Effector memory CD8-positive, alpha-beta T cell (primary cell): ENCODE data around the gene ARHGAP24.

Experiments used
- ATAC-seq: fragments of 150-1000 bp; cut with Tn5 transposase; replicated peaks from 2 replicates; pipeline ENCODE4 v1.10.0; 2021; ENCODE audit warnings: mild to moderate bottlenecking, moderate library complexity
- DNase-seq, 3 experiments: peaks; one replicate each; pipeline ENCODE4 v3.0.0; 2021
- H3K27ac Mint-ChIP-seq, 2 donors: one replicate each; pipeline ENCODE4 v1.8.0; 2022; ENCODE audit warnings: mild to moderate bottlenecking in 2 of 2, mixed read lengths in 2 of 2, moderate library complexity in 2 of 2
- H3K27me3 Mint-ChIP-seq, 2 donors: one replicate each; pipeline ENCODE4 v1.8.0; 2022; ENCODE audit warnings: mixed read lengths in 2 of 2
- H3K36me3 Mint-ChIP-seq: one replicate; pipeline ENCODE4 v1.8.0; 2022; ENCODE audit warnings: mild to moderate bottlenecking, moderate library complexity, mixed read lengths; ENCODE audit not compliant: insufficient read depth
- H3K4me1 Mint-ChIP-seq, 2 donors: one replicate each; pipeline ENCODE4 v1.8.0; 2022; ENCODE audit warnings: low read depth in 2 of 2, mixed read lengths in 2 of 2
- H3K4me3 Mint-ChIP-seq, 2 donors: one replicate each; pipeline ENCODE4 v1.8.0; 2022; ENCODE audit warnings: mild to moderate bottlenecking in 2 of 2, mixed read lengths in 2 of 2, moderate library complexity in 2 of 2
- H3K9me3 Mint-ChIP-seq, 2 donors: one replicate each; pipeline ENCODE4 v1.8.0; 2022; ENCODE audit warnings: mixed read lengths in 2 of 2

Gene ARHGAP24

GRCh38 chr4:85732124-85732523, 257.2 kb downstream of the ARHGAP24 start:
- ATAC-seq (no peak), DNase-seq (no peak)
- Mint-ChIP-seq H3K9me3 (peaks cover 4 to 14% of the 10 kb centered on the region in 2 donors), H3K36me3 (no peaks in the 10 kb centered on the region), H3K27ac (no peak overlapping the region), H3K4me1 (no peaks in the 10 kb centered on the region), H3K4me3 (no peak overlapping the region), H3K27me3 (no peaks in the 10 kb centered on the region)

GRCh38 chr4:85733798-85734197, 258.8 kb downstream of the ARHGAP24 start:
- H3K4me1 Mint-ChIP-seq: no peaks in the 10 kb centered on the region
- H3K36me3 Mint-ChIP-seq: no peaks in the 10 kb centered on the region
- H3K9me3 Mint-ChIP-seq: peaks cover 2 to 16% of the 10 kb centered on the region in 2 donors
- DNase-seq (no peak), ATAC-seq (no peak)
- H3K27me3 Mint-ChIP-seq: no peaks in the 10 kb centered on the region
- H3K27ac Mint-ChIP-seq: no peak overlapping the region
- no peak overlapping the region for H3K4me3 Mint-ChIP-seq

- ATAC-seq (no peak), DNase-seq (no peak)
- H3K36me3 Mint-ChIP-seq: no peaks in the 10 kb centered on the region
- no peaks in the 10 kb centered on the region for H3K27me3 Mint-ChIP-seq
- no peaks in the 10 kb centered on the region for H3K4me1 Mint-ChIP-seq
- no peak overlapping the region for H3K4me3 Mint-ChIP-seq
- peaks cover 5 to 22% of the 10 kb centered on the region in 2 donors for H3K9me3 Mint-ChIP-seq
- H3K27ac Mint-ChIP-seq: no peak overlapping the region
Measured at GRCh38 chr4:85734424-85734831, 259.5 kb downstream of the ARHGAP24 start.

- Mint-ChIP-seq H3K4me3 (no peak overlapping the region), H3K4me1 (no peaks in the 10 kb centered on the region), H3K27me3 (no peaks in the 10 kb centered on the region), H3K36me3 (no peaks in the 10 kb centered on the region), H3K27ac (no peak overlapping the region), H3K9me3 (peaks cover 7 to 22% of the 10 kb centered on the region in 2 donors)
- no peak for DNase-seq
- no peak for ATAC-seq
Measured at GRCh38 chr4:85736571-85736970, 261.6 kb downstream of the ARHGAP24 start.

GRCh38 chr4:85737254-85737653, 262.3 kb downstream of the ARHGAP24 start:
- no peaks in the 10 kb centered on the region for H3K27me3 Mint-ChIP-seq
- DNase-seq (no peak), ATAC-seq (no peak)
- no peak overlapping the region for H3K4me3 Mint-ChIP-seq
- H3K27ac Mint-ChIP-seq: no peak overlapping the region
- no peaks in the 10 kb centered on the region for H3K4me1 Mint-ChIP-seq
- H3K9me3 Mint-ChIP-seq: peaks cover 12 to 27% of the 10 kb centered on the region in 2 donors
- no peaks in the 10 kb centered on the region for H3K36me3 Mint-ChIP-seq

GRCh38 chr4:85738721-85739120, 263.8 kb downstream of the ARHGAP24 start:
- no peaks in the 10 kb centered on the region for H3K27me3 Mint-ChIP-seq
- no peaks in the 10 kb centered on the region for H3K36me3 Mint-ChIP-seq
- H3K9me3 Mint-ChIP-seq: peaks cover 12 to 34% of the 10 kb centered on the region in 2 donors
- H3K4me1 Mint-ChIP-seq: no peaks in the 10 kb centered on the region
- H3K27ac Mint-ChIP-seq: no peak overlapping the region
- H3K4me3 Mint-ChIP-seq: no peak overlapping the region
- DNase-seq (no peak), ATAC-seq (no peak)

GRCh38 chr4:85740431-85740861, 265.5 kb downstream of the ARHGAP24 start:
- ATAC-seq: no peak
- no peak for DNase-seq
- Mint-ChIP-seq H3K4me1 (no peaks in the 10 kb centered on the region), H3K4me3 (no peak overlapping the region), H3K9me3 (peaks cover 10 to 27% of the 10 kb centered on the region in 2 donors), H3K27me3 (no peaks in the 10 kb centered on the region), H3K27ac (no peak overlapping the region), H3K36me3 (no peaks in the 10 kb centered on the region)

- no peak overlapping the region for H3K4me3 Mint-ChIP-seq
- no peaks in the 10 kb centered on the region for H3K4me1 Mint-ChIP-seq
Measured at GRCh38 chr4:85741381-85741780, 266.4 kb downstream of the ARHGAP24 start.

GRCh38 chr4:85741921-85742591, 267.1 kb downstream of the ARHGAP24 start:
- H3K36me3 Mint-ChIP-seq: no peaks in the 10 kb centered on the region
- no peak overlapping the region for H3K4me3 Mint-ChIP-seq
- H3K9me3 Mint-ChIP-seq: peaks cover 10 to 20% of the 10 kb centered on the region in 2 donors
- DNase-seq: no peak
- H3K27me3 Mint-ChIP-seq: no peaks in the 10 kb centered on the region
- H3K27ac Mint-ChIP-seq: no peak overlapping the region
- H3K4me1 Mint-ChIP-seq: no peaks in the 10 kb centered on the region
- ATAC-seq: no peak

More at GRCh38 chr4:85741381-85741780, 266.4 kb downstream of the ARHGAP24 start:
- no peak for ATAC-seq
- no peaks in the 10 kb centered on the region for H3K36me3 Mint-ChIP-seq
- no peak overlapping the region for H3K27ac Mint-ChIP-seq
- no peaks in the 10 kb centered on the region for H3K27me3 Mint-ChIP-seq
- no peak for DNase-seq
- H3K9me3 Mint-ChIP-seq: peaks cover 10 to 20% of the 10 kb centered on the region in 2 donors

GRCh38 chr4:85744950-85745349, 270.0 kb downstream of the ARHGAP24 start:
- Mint-ChIP-seq H3K27ac (no peak overlapping the region), H3K9me3 (peaks cover 5 to 12% of the 10 kb centered on the region in 2 donors), H3K27me3 (no peaks in the 10 kb centered on the region), H3K4me1 (no peaks in the 10 kb centered on the region), H3K4me3 (no peak overlapping the region), H3K36me3 (no peaks in the 10 kb centered on the region)
- DNase-seq (no peak), ATAC-seq (no peak)

GRCh38 chr4:85745939-85746338, 271.0 kb downstream of the ARHGAP24 start:
- H3K4me1 Mint-ChIP-seq: no peaks in the 10 kb centered on the region
- no peaks in the 10 kb centered on the region for H3K27me3 Mint-ChIP-seq
- no peak for ATAC-seq
- no peak overlapping the region for H3K4me3 Mint-ChIP-seq
- peaks cover 6 to 12% of the 10 kb centered on the region in 2 donors for H3K9me3 Mint-ChIP-seq
- H3K36me3 Mint-ChIP-seq: no peaks in the 10 kb centered on the region
- no peak for DNase-seq
- no peak overlapping the region for H3K27ac Mint-ChIP-seq

GRCh38 chr4:85747882-85748491, 273.0 kb downstream of the ARHGAP24 start:
- no peaks in the 10 kb centered on the region for H3K36me3 Mint-ChIP-seq
- H3K27ac Mint-ChIP-seq: no peak overlapping the region
- H3K9me3 Mint-ChIP-seq: peaks cover 1 to 3% of the 10 kb centered on the region in 2 donors
- DNase-seq: no peak
- no peak for ATAC-seq
- H3K4me3 Mint-ChIP-seq: no peak overlapping the region
- no peaks in the 10 kb centered on the region for H3K27me3 Mint-ChIP-seq
- no peaks in the 10 kb centered on the region for H3K4me1 Mint-ChIP-seq

- no peak for ATAC-seq
- Mint-ChIP-seq H3K27ac (no peak overlapping the region), H3K36me3 (no peaks in the 10 kb centered on the region), H3K4me1 (no peaks in the 10 kb centered on the region), H3K4me3 (no peak overlapping the region), H3K9me3 (peaks cover 0 to 1% of the 10 kb centered on the region in 2 donors), H3K27me3 (no peaks in the 10 kb centered on the region)
- no peak for DNase-seq
Measured at GRCh38 chr4:85748654-85749053, 273.7 kb downstream of the ARHGAP24 start.

GRCh38 chr4:85751866-85752265, 276.9 kb downstream of the ARHGAP24 start:
- H3K36me3 Mint-ChIP-seq: no peaks in the 10 kb centered on the region
- ATAC-seq: no peak
- H3K4me3 Mint-ChIP-seq: no peak overlapping the region

More at GRCh38 chr4:85751866-85752265, 276.9 kb downstream of the ARHGAP24 start:
- no peak for DNase-seq
- H3K27me3 Mint-ChIP-seq: no peaks in the 10 kb centered on the region
- peaks cover 4% of the 10 kb centered on the region in 2 donors for H3K9me3 Mint-ChIP-seq
- H3K27ac Mint-ChIP-seq: no peak overlapping the region
- H3K4me1 Mint-ChIP-seq: no peaks in the 10 kb centered on the region
